DND-41 (cell line): Measurements from ENCODE around the gene TRPM3.

Experiments used
- EZH2 ChIP-seq: IDR thresholded peaks from 3 replicates; pipeline ENCODE4 v1.6.1; 2012; ENCODE audit warnings: borderline replicate concordance, low read depth, mild to moderate bottlenecking, moderate library complexity, low read length, inconsistent platforms; ENCODE audit not compliant: severe bottlenecking
- TF ChIP-seq, protein P1 (sequence below): IDR thresholded peaks from 2 replicates; pipeline ENCODE4 v1.5.1; 2012; ENCODE audit warnings: borderline replicate concordance, low read length, moderate library complexity, mild to moderate bottlenecking; ENCODE audit not compliant: poor library complexity, severe bottlenecking; ENCODE audit errors: extremely low read depth

DNA sequence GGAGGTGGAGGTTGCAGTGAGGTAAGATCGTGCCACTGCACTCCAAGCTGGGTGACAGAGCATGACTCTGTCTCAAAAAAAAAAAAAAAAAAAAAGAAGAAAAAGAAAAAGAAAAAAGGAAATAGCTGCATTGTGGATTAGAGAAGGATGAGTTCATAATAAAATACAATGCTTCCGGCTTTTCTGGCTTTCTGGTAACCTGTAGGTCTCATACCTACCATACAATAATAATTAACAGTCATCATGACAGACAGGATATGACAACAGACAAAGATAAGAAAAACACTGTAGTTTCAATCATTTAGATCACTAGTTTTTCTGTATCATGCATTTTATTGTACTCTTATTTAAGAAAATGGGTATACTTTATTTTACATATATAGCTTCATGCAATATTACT is 40.7 kb upstream of the TRPM3 start:
- TF ChIP-seq, protein P1, sequence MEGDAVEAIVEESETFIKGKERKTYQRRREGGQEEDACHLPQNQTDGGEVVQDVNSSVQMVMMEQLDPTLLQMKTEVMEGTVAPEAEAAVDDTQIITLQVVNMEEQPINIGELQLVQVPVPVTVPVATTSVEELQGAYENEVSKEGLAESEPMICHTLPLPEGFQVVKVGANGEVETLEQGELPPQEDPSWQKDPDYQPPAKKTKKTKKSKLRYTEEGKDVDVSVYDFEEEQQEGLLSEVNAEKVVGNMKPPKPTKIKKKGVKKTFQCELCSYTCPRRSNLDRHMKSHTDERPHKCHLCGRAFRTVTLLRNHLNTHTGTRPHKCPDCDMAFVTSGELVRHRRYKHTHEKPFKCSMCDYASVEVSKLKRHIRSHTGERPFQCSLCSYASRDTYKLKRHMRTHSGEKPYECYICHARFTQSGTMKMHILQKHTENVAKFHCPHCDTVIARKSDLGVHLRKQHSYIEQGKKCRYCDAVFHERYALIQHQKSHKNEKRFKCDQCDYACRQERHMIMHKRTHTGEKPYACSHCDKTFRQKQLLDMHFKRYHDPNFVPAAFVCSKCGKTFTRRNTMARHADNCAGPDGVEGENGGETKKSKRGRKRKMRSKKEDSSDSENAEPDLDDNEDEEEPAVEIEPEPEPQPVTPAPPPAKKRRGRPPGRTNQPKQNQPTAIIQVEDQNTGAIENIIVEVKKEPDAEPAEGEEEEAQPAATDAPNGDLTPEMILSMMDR, result no peak
- no peak for TF ChIP-seq EZH2
